AG04449 (cell line): ENCODE measurements around the gene FOXE1.

Source experiments
- CTCF ChIA-PET: fragments of 350-600 bp; formaldehyde crosslinking; extraction: SDS; loops from one replicate; lab custom pipeline; 2021; ENCODE audit warnings: antibody characterized with exemption; lab: Yijun Ruan, JAX
- POLR2A ChIA-PET: fragments of 400-600, 350-600 bp; formaldehyde crosslinking; extraction: SDS; loops from one replicate; lab custom pipeline; 2020; ENCODE audit warnings: antibody characterized with exemption, inconsistent platforms; lab: Yijun Ruan, JAX
- DNase-seq: peaks from one replicate; pipeline ENCODE4 v3.0.0-alpha.2; 2010; ENCODE audit warnings: low read depth, low spot score
- H3K4me3 ChIP-seq: 2 replicates; pipeline ENCODE4 v1.5.1; 2011; ENCODE audit warnings: low read depth, mild to moderate bottlenecking, control low read depth, low read length
- CTCF ChIP-seq: IDR thresholded peaks from one replicate; pipeline ENCODE4 v1.5.1; 2011; ENCODE audit warnings: mild to moderate bottlenecking, moderate library complexity, low read length, control low read depth, inconsistent platforms; ENCODE audit not compliant: insufficient read depth; ENCODE audit errors: missing control alignments

Gene FOXE1

GRCh38 chr9:97895211-97895610 lies 42.2 kb downstream of the FOXE1 start:
- no peak overlapping the region for H3K4me3 ChIP-seq
- POLR2A ChIA-PET, result no interaction called here
- CTCF ChIA-PET, result interaction anchor here (1.0 to 1.3 kb wide), 2 partner anchors 28 to 206 kb away, joined by 4 read pairs; no protein-coding TSS in a partner anchor
- no peak for TF ChIP-seq CTCF
- DNase-seq, result no peak

GRCh38 chr9:97895695-97896332 lies 42.8 kb downstream of the FOXE1 start:
- no peak for TF ChIP-seq CTCF
- H3K4me3 ChIP-seq, result no peak overlapping the region
- no peak for DNase-seq
- CTCF ChIA-PET, result interaction anchor here (1.0 kb wide), 3 partner anchors 13 to 206 kb away, joined by 3 to 4 read pairs (median 3); no protein-coding TSS in a partner anchor
- POLR2A ChIA-PET, result no interaction called here

GRCh38 chr9:97900103-97900737 lies 47.2 kb downstream of the FOXE1 start:
- ChIA-PET CTCF (interaction anchor here (0.7 to 7.4 kb wide), 34 partner anchors 12 to 285 kb away, joined by 3 to 147 read pairs (median 5); partner anchors contain the start of genes TRMO and XPA), POLR2A (no interaction called here)
- no peak overlapping the region for H3K4me3 ChIP-seq
- TF ChIP-seq CTCF, result no peak
- DNase-seq, result no peak

GRCh38 chr9:97900738-97901565 lies 47.9 kb downstream of the FOXE1 start:
- TF ChIP-seq CTCF, result peak; percentile 55
- CTCF ChIA-PET, result interaction anchor here (0.7 to 7.4 kb wide), 47 partner anchors 11 to 432 kb away, joined by 3 to 147 read pairs (median 4); partner anchors contain the start of genes ANP32B, NANS, TRMO and XPA
- no peak for DNase-seq
- POLR2A ChIA-PET, result no interaction called here
- no peak overlapping the region for H3K4me3 ChIP-seq

- no peak overlapping the region for H3K4me3 ChIP-seq
- DNase-seq, result no peak
- POLR2A ChIA-PET, result interaction anchor here (0.7 kb wide), 1 partner anchor 19 kb away, joined by 3 read pairs; no protein-coding TSS in a partner anchor
- CTCF ChIA-PET, result interaction anchor here (1.0 to 7.4 kb wide), 11 partner anchors 9 to 434 kb away, joined by 3 to 147 read pairs (median 36); partner anchors contain the start of gene TRMO
- no peak for TF ChIP-seq CTCF
These were observed 50.2 kb downstream of the FOXE1 start for GRCh38 chr9:97903177-97903576.
